Stimulated activated CD4-positive, alpha-beta T cell treated with anti-CD3 and anti-CD28 coated beads, Interleukin-4, amount 100 ng/mL, for 48 hours (primary cell): ENCODE results near the gene FAM118B.

Experiments used
- DNase-seq, 2 donors: peaks; one replicate each; pipeline ENCODE4 v3.0.0-alpha.2; 2020; ENCODE audit warnings: low read depth in 2 of 2

Gene FAM118B

DNA sequence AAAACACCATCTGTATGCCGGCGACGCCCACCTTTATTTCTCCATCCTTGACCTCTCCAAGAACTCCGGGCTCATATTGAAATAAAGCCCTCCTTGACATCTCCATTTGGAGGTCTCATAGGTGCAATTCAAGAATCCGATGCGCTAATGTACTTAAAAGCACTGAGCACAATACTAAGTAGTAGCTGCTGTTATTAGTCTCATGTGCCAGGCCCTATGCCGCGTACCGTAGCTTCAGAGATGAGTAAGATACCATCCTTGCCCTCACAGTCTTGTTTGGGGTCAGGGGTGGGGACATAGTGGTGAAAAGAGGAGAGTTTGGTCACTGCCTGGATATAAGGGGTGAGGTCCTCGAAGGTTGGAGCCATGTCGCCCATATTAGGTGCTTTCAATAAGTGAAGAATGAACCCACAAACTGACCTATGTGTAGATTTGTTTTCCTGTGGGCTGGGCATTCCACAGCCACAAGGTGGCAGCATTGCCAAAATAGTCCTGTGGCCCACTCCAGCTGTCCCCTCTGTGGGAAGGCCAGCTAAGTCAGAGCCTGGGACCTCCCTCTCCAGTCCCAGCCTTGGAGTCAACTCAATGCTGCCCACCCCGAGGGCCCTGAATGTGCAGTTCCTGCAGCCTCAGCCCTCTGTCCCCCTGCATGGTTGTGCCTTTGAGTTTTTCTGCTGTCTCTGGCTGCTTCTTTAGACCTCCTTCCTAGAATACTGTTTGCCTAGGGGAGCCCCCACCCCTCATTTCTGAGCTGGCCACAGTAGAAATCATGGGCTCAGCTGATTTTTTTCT lies 98.8 kb downstream of the FAM118B start:
- peak in 1 of 2 donors; percentile 50 for DNase-seq

DNA sequence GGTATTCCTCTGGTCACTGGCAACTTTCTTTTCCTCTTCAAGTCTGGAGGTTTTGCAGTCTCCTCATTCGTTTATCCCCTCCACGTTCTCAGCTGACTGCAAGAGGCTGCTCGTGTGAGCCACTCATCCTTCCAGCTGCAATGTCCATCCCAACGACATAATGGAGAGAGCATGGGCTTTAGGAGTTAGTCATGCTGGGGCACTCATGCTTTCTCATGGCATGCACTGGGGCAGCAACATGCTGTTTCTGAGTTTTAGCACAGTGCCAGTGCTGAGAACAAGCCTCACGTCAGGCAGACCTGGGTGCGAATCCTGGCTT lies 99.4 kb downstream of the FAM118B start:
- no peak for DNase-seq

DNA sequence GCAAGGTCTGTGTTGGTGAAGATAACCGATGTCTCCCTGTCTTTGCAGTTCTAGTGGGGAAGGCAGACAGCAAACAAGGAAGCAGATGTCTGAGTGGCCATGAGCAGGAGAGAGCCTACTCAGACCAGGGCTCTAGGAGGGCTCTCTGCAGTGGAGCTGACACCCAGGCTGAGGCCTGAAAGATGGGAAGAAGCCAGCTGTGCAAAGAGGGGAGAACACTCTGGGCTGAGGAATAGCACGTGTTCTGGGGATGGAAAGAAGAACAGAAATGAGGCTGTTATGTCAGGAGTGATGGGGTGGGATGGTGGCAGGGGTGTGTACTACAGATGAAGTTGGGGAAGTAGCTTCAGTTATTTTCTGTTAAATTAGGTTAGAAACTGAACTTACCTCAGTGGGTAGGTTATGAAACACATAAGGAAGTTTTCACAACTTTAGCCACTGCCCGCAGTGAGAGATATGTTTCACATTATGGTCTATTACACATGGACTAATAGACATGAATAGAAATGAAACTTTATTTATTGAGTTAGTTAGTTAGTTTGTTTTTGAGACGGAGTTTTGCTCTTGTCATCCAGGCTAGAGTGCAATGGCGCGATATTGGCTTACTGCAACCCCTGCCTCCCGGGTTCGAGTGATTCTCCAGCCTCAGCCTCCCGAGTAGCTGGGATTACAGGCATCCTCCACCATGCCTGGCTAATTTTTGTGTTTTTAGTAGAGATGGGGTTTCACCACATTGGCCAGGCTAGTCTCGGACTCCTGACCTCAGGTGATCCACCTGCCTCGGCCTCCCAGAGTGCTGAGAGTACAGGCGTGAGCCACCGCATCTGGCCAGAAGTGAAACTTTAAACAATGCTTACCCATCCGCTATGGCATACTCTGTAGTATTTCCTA lies 100.1 kb downstream of the FAM118B start:
- no peak for DNase-seq
